ENCODE data around the gene MUS81. TPM values are rescaled to one million over a fixed set of nuclear protein-coding genes. Genes with fewer than 3 reads are reported as not detected.

MUS81 gene
- total RNA-seq, 4 donors from 2014 or later: 58.3 to 191 (median 81.2) TPM

- intact Hi-C loops (cut with DNase I; ENCODE audit: low total_unique reads): no loop called here
- TF ChIP-seq EP300 (IDR thresholded peaks at IDR 0.05; ENCODE audit: low read depth) (no peak), CTCF (IDR thresholded peaks at IDR 0.05) (no peak), POLR2A (IDR thresholded peaks at IDR 0.05) (no peak), POLR2AphosphoS5 (IDR thresholded peaks at IDR 0.05) (no peak)
- WGBS, 2 donors (ENCODE audit: low coverage in 1 of 2): 30% methylated on average over 6 of the region's 6 CpGs; no CpG with 5 or more reads in 1 of the 2 donors
- in situ Hi-C loops (cut with MboI; ENCODE audit: low pct_ligation_motif_present in 1 of 4, low pct_unique_long_range_greater_than_20kb in 1 of 4, low sequenced_read_pairs in 3 of 4): no loop called here
- DNase-seq: no peak
- Histone ChIP-seq H3K27ac (no peak overlapping the region), H3K27me3 (no peaks in the 10 kb centered on the region), H3K4me3 (peak overlapping the region in 3 of 4 donors; percentile 36 to 61 (median 52)), H3K4me1 (peaks cover 6 to 16% (median 11%) of the 10 kb centered on the region in 4 donors), H3K9me3 (no peaks in the 10 kb centered on the region), H3K36me3 (no peaks in the 10 kb centered on the region)
These were observed 26.0 kb upstream of the MUS81 start for GRCh38 chr11:65834202-65834601.

DNA sequence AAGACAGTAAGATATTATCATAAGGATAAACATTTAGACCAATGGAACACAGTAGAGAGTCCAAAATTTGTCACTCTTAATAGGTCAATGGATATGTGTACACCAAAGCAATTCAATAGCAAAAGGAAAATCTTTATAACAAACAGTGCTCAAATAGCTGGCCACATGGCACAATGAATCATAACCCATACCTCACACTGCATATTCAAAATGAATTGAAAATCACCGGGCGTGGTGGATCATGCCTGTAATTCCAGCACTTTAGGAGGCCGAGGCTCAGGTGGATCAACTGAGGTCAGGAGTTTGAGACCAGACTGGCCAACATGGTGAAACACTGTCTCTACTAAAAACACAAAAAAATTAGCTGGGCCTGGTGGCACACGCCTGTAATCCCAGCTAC lies 18.1 kb upstream of the MUS81 start:
- Histone ChIP-seq H3K36me3 (no peaks in the 10 kb centered on the region), H3K4me3 (no peak overlapping the region), H3K27me3 (no peaks in the 10 kb centered on the region), H3K9me3 (no peaks in the 10 kb centered on the region), H3K4me1 (peaks cover 0 to 26% (median 0%) of the 10 kb centered on the region in 4 donors), H3K27ac (peak overlapping the region in 1 of 4 donors; percentile 14)
- in situ Hi-C loops (cut with MboI; ENCODE audit: low pct_ligation_motif_present in 1 of 4, low pct_unique_long_range_greater_than_20kb in 1 of 4, low sequenced_read_pairs in 3 of 4): no loop called here
- TF ChIP-seq EP300 (IDR thresholded peaks at IDR 0.05; ENCODE audit: low read depth) (no peak), POLR2A (IDR thresholded peaks at IDR 0.05) (no peak), CTCF (IDR thresholded peaks at IDR 0.05) (no peak), POLR2AphosphoS5 (IDR thresholded peaks at IDR 0.05) (no peak)
- 81 to 88% methylated on average over 3 to 4 of the region's 4 CpGs for whole genome bisulfite sequencing, 2 donors (ENCODE audit: low coverage in 1 of 2)
- intact Hi-C loops (cut with DNase I; ENCODE audit: low total_unique reads): no loop called here
- peak; percentile 24 for DNase-seq

- DNase-seq: no peak
- WGBS, 2 donors (ENCODE audit: low coverage in 1 of 2): 70 to 71% methylated on average over 3 of the region's 3 CpGs
These were observed 16.4 kb upstream of the MUS81 start for GRCh38 chr11:65843811-65844210.

GRCh38 chr11:65844231-65844872 lies 15.9 kb upstream of the MUS81 start:
- intact Hi-C loops (cut with DNase I; ENCODE audit: low total_unique reads): no loop called here
- Histone ChIP-seq H3K27me3 (no peaks in the 10 kb centered on the region), H3K36me3 (no peaks in the 10 kb centered on the region), H3K9me3 (no peaks in the 10 kb centered on the region), H3K4me3 (no peak overlapping the region), H3K4me1 (peaks cover 0 to 26% (median 1%) of the 10 kb centered on the region in 4 donors), H3K27ac (peak overlapping the region; percentile 44 to 66 (median 52))
- TF ChIP-seq POLR2A (IDR thresholded peaks at IDR 0.05): no peak
- peak in 1 of 3 donors; percentile 19 for TF ChIP-seq POLR2AphosphoS5 (IDR thresholded peaks at IDR 0.05)
- TF ChIP-seq CTCF (IDR thresholded peaks at IDR 0.05): no peak
- no peak for TF ChIP-seq EP300 (IDR thresholded peaks at IDR 0.05; ENCODE audit: low read depth)
- DNase-seq: peak; percentile 61
- 60 to 69% methylated on average over 3 to 10 of the region's 10 CpGs for WGBS, 2 donors (ENCODE audit: low coverage in 1 of 2)
- in situ Hi-C loops (cut with MboI; ENCODE audit: low pct_ligation_motif_present in 1 of 4, low pct_unique_long_range_greater_than_20kb in 1 of 4, low sequenced_read_pairs in 3 of 4): no loop called here

More at GRCh38 chr11:65843811-65844210, 16.4 kb upstream of the MUS81 start:
- Histone ChIP-seq H3K4me3 (no peak overlapping the region), H3K36me3 (no peaks in the 10 kb centered on the region), H3K9me3 (no peaks in the 10 kb centered on the region), H3K27ac (peak overlapping the region; percentile 44 to 66 (median 52)), H3K27me3 (no peaks in the 10 kb centered on the region), H3K4me1 (peaks cover 0 to 26% (median 0%) of the 10 kb centered on the region in 4 donors)
- intact Hi-C loops (cut with DNase I; ENCODE audit: low total_unique reads): no loop called here
- in situ Hi-C loops (cut with MboI; ENCODE audit: low pct_ligation_motif_present in 1 of 4, low pct_unique_long_range_greater_than_20kb in 1 of 4, low sequenced_read_pairs in 3 of 4): no loop called here
- TF ChIP-seq CTCF (IDR thresholded peaks at IDR 0.05) (no peak), POLR2A (IDR thresholded peaks at IDR 0.05) (no peak), POLR2AphosphoS5 (IDR thresholded peaks at IDR 0.05) (no peak), EP300 (IDR thresholded peaks at IDR 0.05; ENCODE audit: low read depth) (no peak)

Data from transverse colon (tissue), 4 donors.